Neural progenitor cell (in vitro differentiated cells): ENCODE results near the gene CXXC4. TPM values are rescaled to one million over a fixed set of nuclear protein-coding genes. Genes with fewer than 3 reads are reported as not detected.

ENCODE experiments used
- DNase-seq: peaks from one replicate; pipeline ENCODE4 v3.0.0-alpha.2; 2016; ENCODE audit warnings: low spot score
- H2AFZ ChIP-seq: fragments of 200-600 bp; sonication (generic); replicated peaks from 2 replicates; pipeline ENCODE4 v1.6.1; 2016; ENCODE audit warnings: antibody characterized with exemption
- H3F3A ChIP-seq: fragments of 200-600 bp; sonication (generic); 2 replicates; pipeline ENCODE4 v1.6.1; 2016; ENCODE audit warnings: antibody characterized with exemption, low read depth
- H3K27ac ChIP-seq: fragments of 200-600 bp; sonication (generic); 2 replicates; pipeline ENCODE4 v1.5.1; 2016; ENCODE audit warnings: mild to moderate bottlenecking
- H3K27me3 ChIP-seq: fragments of 200-600 bp; sonication (generic); 2 replicates; pipeline ENCODE4 v1.6.1; 2016; ENCODE audit warnings: mild to moderate bottlenecking, moderate library complexity
- H3K36me3 ChIP-seq: fragments of 200-600 bp; sonication (generic); 2 replicates; pipeline ENCODE4 v1.5.1; 2016
- H3K4me1 ChIP-seq: fragments of 200-600 bp; sonication (generic); 2 replicates; pipeline ENCODE4 v1.6.1; 2016; ENCODE audit warnings: mixed run types
- H3K4me2 ChIP-seq: fragments of 200-600 bp; sonication (generic); 2 replicates; pipeline ENCODE4 v1.6.1; 2016
- H3K4me3 ChIP-seq: fragments of 200-600 bp; sonication (generic); 2 replicates; pipeline ENCODE4 v1.5.1; 2016
- H3K79me2 ChIP-seq: fragments of 200-600 bp; sonication (generic); 2 replicates; pipeline ENCODE4 v1.6.1; 2016; ENCODE audit warnings: low read depth
- H3K9ac ChIP-seq: fragments of 200-600 bp; sonication (generic); 2 replicates; pipeline ENCODE4 v1.6.1; 2016
- H3K9me3 ChIP-seq: fragments of 200-600 bp; sonication (generic); 2 replicates; pipeline ENCODE4 v1.5.1; 2016; ENCODE audit warnings: low read depth
- H4K20me1 ChIP-seq: fragments of 200-600 bp; sonication (generic); 2 replicates; pipeline ENCODE4 v1.6.1; 2016; ENCODE audit warnings: low read depth
- H3K27ac Mint-ChIP-seq: 3 replicates; pipeline ENCODE4 v1.8.0; 2021; ENCODE audit warnings: mixed read lengths
- H3K27me3 Mint-ChIP-seq: 2 replicates; pipeline ENCODE4 v1.8.0; 2022; ENCODE audit warnings: low read depth, mild to moderate bottlenecking, inconsistent platforms, moderate library complexity, mixed read lengths; ENCODE audit not compliant: insufficient read depth
- H3K36me3 Mint-ChIP-seq: 3 replicates; pipeline ENCODE4 v1.8.0; 2021; ENCODE audit warnings: mixed read lengths
- H3K4me1 Mint-ChIP-seq: 3 replicates; pipeline ENCODE4 v1.8.0; 2021; ENCODE audit warnings: mixed read lengths
- H3K4me3 Mint-ChIP-seq: 3 replicates; pipeline ENCODE4 v1.8.0; 2021; ENCODE audit warnings: mild to moderate bottlenecking, moderate library complexity, mixed read lengths
- H3K9me3 Mint-ChIP-seq: 3 replicates; pipeline ENCODE4 v1.8.0; 2020; ENCODE audit warnings: mixed read lengths
- CTCF ChIP-seq: fragments of 200-600 bp; sonication (generic); IDR thresholded peaks from 2 replicates; pipeline ENCODE4 v1.5.1; 2017; ENCODE audit warnings: antibody characterized with exemption, mild to moderate bottlenecking
- EZH2 ChIP-seq: fragments of 200-600 bp; sonication (generic); IDR thresholded peaks from 2 replicates; pipeline ENCODE4 v1.6.1; 2017; ENCODE audit warnings: antibody characterized with exemption, mild to moderate bottlenecking, moderate library complexity
- EZH2phosphoT487 ChIP-seq: fragments of 200-600 bp; sonication (generic); IDR thresholded peaks from 2 replicates; pipeline ENCODE4 v1.6.1; 2017; ENCODE audit warnings: antibody characterized with exemption
- total RNA-seq: library from RNA; depleted of rRNA; stranded (reverse); fragments of >200 nt; gene quantifications from 2 replicates; pipeline ENCODE4 v1.2.3, GENCODE V29; 2015; ENCODE audit warnings: low replicate concordance

CXXC4 gene
- total RNA-seq, 1 donor from 2014 or later = 40.2 TPM

- H3K4me3 Mint-ChIP-seq = no peak overlapping the region
- Histone ChIP-seq H3K27me3 (no peaks in the 10 kb centered on the region), H3K9ac (no peak overlapping the region), H2AFZ (no peak overlapping the region), H3F3A (no peaks in the 10 kb centered on the region), H3K36me3 (no peaks in the 10 kb centered on the region), H3K27ac (no peak overlapping the region), H3K79me2 (no peaks in the 10 kb centered on the region), H3K4me2 (no peak overlapping the region), H3K4me3 (no peak overlapping the region), H3K9me3 (no peaks in the 10 kb centered on the region), H4K20me1 (no peaks in the 10 kb centered on the region), H3K4me1 (no peaks in the 10 kb centered on the region)
- no peak for DNase-seq
- H3K9me3 Mint-ChIP-seq = peaks cover 3% of the 10 kb centered on the region
- no peak overlapping the region for H3K27ac Mint-ChIP-seq
- TF ChIP-seq CTCF (peak; percentile 16), EZH2phosphoT487 (no peak)
- peaks cover 6% of the 10 kb centered on the region for H3K4me1 Mint-ChIP-seq
- no peaks in the 10 kb centered on the region for H3K36me3 Mint-ChIP-seq
- no peaks in the 10 kb centered on the region for H3K27me3 Mint-ChIP-seq
Measured at GRCh38 chr4:104531390-104531789, 36.7 kb upstream of the CXXC4 start.

GRCh38 chr4:104530426-104530825 lies 35.7 kb upstream of the CXXC4 start:
- Histone ChIP-seq H3F3A (no peaks in the 10 kb centered on the region), H3K36me3 (no peaks in the 10 kb centered on the region), H3K27me3 (no peaks in the 10 kb centered on the region), H3K9me3 (no peaks in the 10 kb centered on the region), H3K4me2 (no peak overlapping the region), H3K4me1 (no peaks in the 10 kb centered on the region), H3K79me2 (no peaks in the 10 kb centered on the region), H4K20me1 (no peaks in the 10 kb centered on the region), H2AFZ (no peak overlapping the region), H3K4me3 (no peak overlapping the region), H3K27ac (no peak overlapping the region), H3K9ac (no peak overlapping the region)
- H3K36me3 Mint-ChIP-seq = no peaks in the 10 kb centered on the region
- no peak overlapping the region for H3K4me3 Mint-ChIP-seq
- no peak overlapping the region for H3K27ac Mint-ChIP-seq
- H3K27me3 Mint-ChIP-seq = no peaks in the 10 kb centered on the region
- H3K4me1 Mint-ChIP-seq = peaks cover 6% of the 10 kb centered on the region
- H3K9me3 Mint-ChIP-seq = no peaks in the 10 kb centered on the region
- no peak for DNase-seq
- TF ChIP-seq EZH2phosphoT487 = no peak

- H3K4me2 ChIP-seq = no peak overlapping the region
- no peak overlapping the region for H3K27ac Mint-ChIP-seq
Measured at GRCh38 chr4:104524591-104524990, 29.9 kb upstream of the CXXC4 start.

GRCh38 chr4:104524026-104524425 lies 29.3 kb upstream of the CXXC4 start:
- Mint-ChIP-seq H3K27me3 (no peaks in the 10 kb centered on the region), H3K4me3 (no peak overlapping the region), H3K9me3 (no peaks in the 10 kb centered on the region), H3K4me1 (no peaks in the 10 kb centered on the region), H3K36me3 (no peaks in the 10 kb centered on the region), H3K27ac (no peak overlapping the region)
- H3K79me2 ChIP-seq = no peaks in the 10 kb centered on the region
- no peaks in the 10 kb centered on the region for H3K36me3 ChIP-seq
- DNase-seq = no peak
- no peaks in the 10 kb centered on the region for H3K27me3 ChIP-seq
- no peaks in the 10 kb centered on the region for H3K4me1 ChIP-seq
- no peaks in the 10 kb centered on the region for H3K9me3 ChIP-seq
- no peak overlapping the region for H3K9ac ChIP-seq
- H3K4me3 ChIP-seq = no peak overlapping the region
- no peak overlapping the region for H2AFZ ChIP-seq
- TF ChIP-seq CTCF (no peak), EZH2 (no peak), EZH2phosphoT487 (no peak)
- no peak overlapping the region for H3K4me2 ChIP-seq
- H3F3A ChIP-seq = no peaks in the 10 kb centered on the region
- H3K27ac ChIP-seq = no peak overlapping the region
- H4K20me1 ChIP-seq = no peaks in the 10 kb centered on the region

More at GRCh38 chr4:104524591-104524990, 29.9 kb upstream of the CXXC4 start:
- no peaks in the 10 kb centered on the region for H4K20me1 ChIP-seq
- Mint-ChIP-seq H3K9me3 (no peaks in the 10 kb centered on the region), H3K27me3 (no peaks in the 10 kb centered on the region), H3K4me1 (no peaks in the 10 kb centered on the region), H3K36me3 (no peaks in the 10 kb centered on the region), H3K4me3 (no peak overlapping the region)
- H3F3A ChIP-seq = no peaks in the 10 kb centered on the region
- no peaks in the 10 kb centered on the region for H3K79me2 ChIP-seq
- H3K4me3 ChIP-seq = no peak overlapping the region
- no peak for DNase-seq
- H3K27ac ChIP-seq = no peak overlapping the region
- no peak overlapping the region for H2AFZ ChIP-seq
- no peak overlapping the region for H3K9ac ChIP-seq
- TF ChIP-seq EZH2 (no peak), EZH2phosphoT487 (no peak), CTCF (no peak)
- H3K36me3 ChIP-seq = no peaks in the 10 kb centered on the region
- H3K4me1 ChIP-seq = no peaks in the 10 kb centered on the region
- no peaks in the 10 kb centered on the region for H3K9me3 ChIP-seq
- no peaks in the 10 kb centered on the region for H3K27me3 ChIP-seq
